Stimulated activated CD4-positive, alpha-beta T cell treated with anti-CD3 and anti-CD28 coated beads, Interleukin-15, amount 100 ng/mL, for 24 hours (primary cell): ENCODE measurements around the gene IL17RA.

Source experiments
- DNase-seq: peaks from one replicate; pipeline ENCODE4 v3.0.0-alpha.2; 2020

IL17RA gene

GRCh38 chr22:17085277-17086181, 729 bp downstream of the IL17RA start:
- DNase-seq: peak; percentile 52

GRCh38 chr22:17086296-17086695, 1.5 kb downstream of the IL17RA start:
- peak; percentile 26 for DNase-seq

- peak; percentile 21 for DNase-seq
Measured at GRCh38 chr22:17086788-17087497, 2.1 kb downstream of the IL17RA start.

- DNase-seq: peak; percentile 71
Measured at GRCh38 chr22:17087498-17088131, 2.8 kb downstream of the IL17RA start.

GRCh38 chr22:17090550-17090949, 5.8 kb downstream of the IL17RA start:
- no peak for DNase-seq

GRCh38 chr22:17091851-17092250, 7.1 kb downstream of the IL17RA start:
- DNase-seq: no peak

- no peak for DNase-seq
Measured at GRCh38 chr22:17093081-17093480, 8.3 kb downstream of the IL17RA start.

- DNase-seq: no peak
Measured at GRCh38 chr22:17095538-17095937, 10.7 kb downstream of the IL17RA start.

- no peak for DNase-seq
Measured at GRCh38 chr22:17096071-17096470, 11.3 kb downstream of the IL17RA start.

GRCh38 chr22:17097062-17097461, 12.3 kb downstream of the IL17RA start:
- DNase-seq: no peak

GRCh38 chr22:17097701-17098100, 12.9 kb downstream of the IL17RA start:
- DNase-seq: no peak

- DNase-seq: peak; percentile 31
Measured at GRCh38 chr22:17098379-17098819, 13.6 kb downstream of the IL17RA start.

GRCh38 chr22:17100621-17101020, 15.8 kb downstream of the IL17RA start:
- DNase-seq: no peak

- no peak for DNase-seq
Measured at GRCh38 chr22:17101475-17102296, 16.9 kb downstream of the IL17RA start.

GRCh38 chr22:17102297-17102667, 17.5 kb downstream of the IL17RA start:
- no peak for DNase-seq

- no peak for DNase-seq
Measured at GRCh38 chr22:17103351-17103750, 18.6 kb downstream of the IL17RA start.

GRCh38 chr22:17104336-17104935, 19.6 kb downstream of the IL17RA start:
- no peak for DNase-seq

GRCh38 chr22:17105143-17106129, 20.6 kb downstream of the IL17RA start:
- no peak for DNase-seq

GRCh38 chr22:17106161-17106784, 21.5 kb downstream of the IL17RA start:
- DNase-seq: no peak

- DNase-seq: peak; percentile 38
Measured at GRCh38 chr22:17106785-17107546, 22.2 kb downstream of the IL17RA start.
